NCI-H748 (cell line): ENCODE data around the gene DAZAP1.
A peak's percentile ranks its signal among the peaks of the same experiment; 100 is the strongest.

Experiments
- DNase-seq: peaks from one replicate; lab custom pipeline; 2025; ENCODE audit not compliant: unreplicated experiment; lab: John Stamatoyannopoulos, UW

DAZAP1 gene

GRCh38 chr19:1455336-1456120 is 48.1 kb downstream of the DAZAP1 start:
- DNase-seq = peak; percentile 32

- no peak for DNase-seq
These were observed 48.9 kb downstream of the DAZAP1 start for GRCh38 chr19:1456121-1456900.

DNA sequence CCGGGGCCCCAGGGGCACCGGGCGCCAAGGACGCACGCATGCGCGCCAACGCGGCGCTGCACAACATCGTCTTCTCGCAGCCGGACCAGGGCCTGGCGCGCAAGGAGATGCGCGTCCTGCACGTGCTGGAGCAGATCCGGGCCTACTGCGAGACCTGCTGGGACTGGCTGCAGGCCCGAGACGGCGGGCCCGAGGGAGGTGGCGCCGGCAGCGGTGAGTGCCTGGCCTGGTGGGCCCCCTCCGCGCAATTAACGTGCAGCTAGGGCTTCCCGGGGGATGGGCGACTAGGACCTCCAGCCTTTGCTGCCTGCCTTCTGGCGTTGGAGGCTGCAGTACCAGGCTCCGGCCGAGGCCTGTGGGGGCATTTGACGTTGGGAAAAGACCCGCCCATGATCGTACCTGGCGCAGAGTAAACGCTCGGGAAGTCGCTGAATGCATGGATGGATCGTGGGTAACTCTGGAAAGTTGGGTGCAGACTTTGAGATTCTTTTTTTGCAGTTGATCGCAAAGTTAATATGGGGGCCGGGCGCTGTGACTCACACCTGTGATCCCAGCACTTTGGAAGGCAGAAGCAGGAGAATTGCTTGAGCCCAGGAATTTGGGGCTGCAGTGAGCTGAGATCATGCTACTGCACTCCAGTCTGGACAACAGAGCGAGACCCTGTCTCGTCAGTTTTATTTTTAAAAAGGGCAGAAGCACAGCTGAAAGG is 49.8 kb downstream of the DAZAP1 start:
- no peak for DNase-seq

DNA sequence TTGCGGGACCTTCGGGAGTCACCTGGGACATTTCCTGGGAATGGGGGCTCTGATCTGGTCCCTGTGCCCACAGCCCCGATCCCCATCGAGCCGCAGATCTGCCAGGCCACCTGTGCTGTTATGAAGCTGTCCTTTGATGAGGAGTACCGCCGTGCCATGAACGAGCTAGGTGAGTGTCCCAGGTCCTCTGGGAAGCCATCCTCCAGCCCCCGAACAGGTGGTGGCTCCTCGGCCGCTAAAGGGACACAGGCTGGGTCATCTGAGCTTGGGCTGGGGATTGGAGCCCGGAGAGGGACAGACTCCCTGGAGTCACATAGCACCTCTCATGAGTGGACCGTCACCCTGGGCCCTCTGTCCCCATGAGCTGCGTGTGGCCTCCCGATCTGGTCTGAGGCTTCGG is 50.5 kb downstream of the DAZAP1 start:
- DNase-seq = no peak

- no peak for DNase-seq
These were observed 52.1 kb downstream of the DAZAP1 start for GRCh38 chr19:1459479-1459878.

GRCh38 chr19:1460033-1460995 is 52.9 kb downstream of the DAZAP1 start:
- DNase-seq = no peak

GRCh38 chr19:1461862-1462261 is 54.5 kb downstream of the DAZAP1 start:
- no peak for DNase-seq

- no peak for DNase-seq
These were observed 58.0 kb downstream of the DAZAP1 start for GRCh38 chr19:1465191-1466016.

DNA sequence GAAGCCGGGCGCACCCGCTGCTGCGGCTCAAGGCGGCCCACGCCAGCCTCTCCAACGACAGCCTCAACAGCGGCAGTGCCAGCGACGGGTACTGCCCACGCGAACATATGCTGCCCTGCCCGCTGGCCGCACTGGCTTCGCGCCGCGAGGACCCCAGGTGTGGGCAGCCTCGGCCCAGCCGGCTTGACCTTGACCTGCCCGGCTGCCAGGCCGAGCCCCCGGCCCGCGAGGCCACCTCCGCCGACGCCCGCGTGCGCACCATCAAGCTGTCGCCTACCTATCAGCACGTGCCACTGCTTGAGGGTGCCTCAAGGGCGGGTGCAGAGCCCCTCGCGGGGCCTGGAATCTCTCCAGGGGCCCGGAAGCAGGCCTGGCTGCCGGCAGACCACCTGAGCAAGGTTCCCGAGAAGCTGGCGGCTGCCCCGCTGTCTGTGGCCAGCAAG is 58.7 kb downstream of the DAZAP1 start:
- DNase-seq = no peak

- no peak for DNase-seq
These were observed 59.3 kb downstream of the DAZAP1 start for GRCh38 chr19:1466461-1467214.

GRCh38 chr19:1467215-1467489 is 59.8 kb downstream of the DAZAP1 start:
- no peak for DNase-seq

- no peak for DNase-seq
These were observed 60.3 kb downstream of the DAZAP1 start for GRCh38 chr19:1467490-1468273.

- DNase-seq = no peak
These were observed 61.0 kb downstream of the DAZAP1 start for GRCh38 chr19:1468274-1468820.

DNA sequence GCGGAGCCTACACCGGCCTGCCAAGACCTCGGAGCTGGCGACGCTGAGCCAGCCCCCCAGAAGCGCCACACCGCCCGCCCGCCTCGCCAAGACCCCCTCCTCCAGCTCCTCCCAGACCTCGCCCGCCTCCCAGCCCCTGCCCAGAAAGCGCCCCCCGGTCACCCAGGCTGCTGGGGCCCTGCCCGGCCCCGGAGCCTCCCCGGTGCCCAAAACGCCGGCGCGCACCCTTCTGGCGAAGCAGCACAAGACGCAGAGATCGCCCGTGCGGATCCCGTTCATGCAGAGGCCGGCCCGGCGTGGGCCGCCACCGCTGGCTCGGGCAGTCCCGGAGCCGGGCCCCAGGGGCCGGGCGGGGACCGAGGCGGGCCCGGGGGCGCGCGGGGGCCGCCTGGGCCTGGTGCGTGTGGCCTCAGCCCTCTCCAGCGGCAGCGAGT is 61.5 kb downstream of the DAZAP1 start:
- no peak for DNase-seq

DNA sequence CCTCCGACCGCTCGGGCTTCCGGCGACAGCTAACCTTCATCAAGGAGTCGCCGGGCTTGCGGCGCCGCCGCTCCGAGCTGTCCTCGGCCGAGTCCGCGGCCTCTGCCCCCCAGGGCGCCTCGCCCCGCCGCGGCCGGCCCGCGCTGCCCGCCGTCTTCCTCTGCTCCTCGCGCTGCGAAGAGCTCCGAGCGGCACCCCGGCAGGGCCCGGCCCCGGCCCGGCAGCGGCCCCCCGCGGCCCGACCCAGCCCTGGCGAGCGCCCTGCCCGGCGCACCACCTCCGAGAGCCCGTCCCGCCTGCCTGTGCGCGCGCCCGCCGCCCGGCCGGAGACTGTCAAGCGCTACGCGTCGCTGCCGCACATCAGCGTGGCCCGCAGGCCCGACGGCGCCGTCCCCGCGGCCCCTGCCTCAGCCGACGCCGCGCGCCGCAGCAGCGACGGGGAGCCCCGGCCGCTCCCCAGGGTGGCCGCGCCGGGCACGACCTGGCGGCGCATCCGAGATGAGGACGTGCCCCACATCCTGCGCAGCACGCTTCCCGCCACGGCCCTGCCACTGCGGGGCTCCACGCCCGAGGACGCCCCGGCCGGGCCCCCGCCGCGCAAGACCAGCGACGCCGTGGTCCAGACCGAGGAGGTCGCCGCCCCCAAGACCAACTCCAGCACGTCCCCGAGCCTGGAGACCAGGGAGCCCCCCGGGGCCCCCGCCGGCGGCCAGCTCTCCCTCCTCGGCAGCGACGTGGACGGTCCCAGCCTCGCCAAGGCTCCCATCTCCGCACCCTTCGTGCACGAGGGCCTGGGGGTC is 62.1 kb downstream of the DAZAP1 start:
- DNase-seq = peak; percentile 28

DNA sequence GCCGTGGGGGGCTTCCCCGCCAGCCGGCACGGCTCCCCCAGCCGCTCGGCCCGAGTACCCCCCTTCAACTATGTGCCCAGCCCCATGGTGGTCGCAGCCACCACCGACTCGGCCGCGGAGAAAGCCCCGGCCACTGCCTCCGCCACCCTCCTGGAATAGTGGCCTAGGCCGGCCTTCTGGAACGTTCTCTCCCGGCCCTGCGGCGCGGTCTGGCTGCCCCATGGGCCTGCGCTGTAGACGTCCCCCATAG is 62.6 kb downstream of the DAZAP1 start:
- no peak for DNase-seq

DNA sequence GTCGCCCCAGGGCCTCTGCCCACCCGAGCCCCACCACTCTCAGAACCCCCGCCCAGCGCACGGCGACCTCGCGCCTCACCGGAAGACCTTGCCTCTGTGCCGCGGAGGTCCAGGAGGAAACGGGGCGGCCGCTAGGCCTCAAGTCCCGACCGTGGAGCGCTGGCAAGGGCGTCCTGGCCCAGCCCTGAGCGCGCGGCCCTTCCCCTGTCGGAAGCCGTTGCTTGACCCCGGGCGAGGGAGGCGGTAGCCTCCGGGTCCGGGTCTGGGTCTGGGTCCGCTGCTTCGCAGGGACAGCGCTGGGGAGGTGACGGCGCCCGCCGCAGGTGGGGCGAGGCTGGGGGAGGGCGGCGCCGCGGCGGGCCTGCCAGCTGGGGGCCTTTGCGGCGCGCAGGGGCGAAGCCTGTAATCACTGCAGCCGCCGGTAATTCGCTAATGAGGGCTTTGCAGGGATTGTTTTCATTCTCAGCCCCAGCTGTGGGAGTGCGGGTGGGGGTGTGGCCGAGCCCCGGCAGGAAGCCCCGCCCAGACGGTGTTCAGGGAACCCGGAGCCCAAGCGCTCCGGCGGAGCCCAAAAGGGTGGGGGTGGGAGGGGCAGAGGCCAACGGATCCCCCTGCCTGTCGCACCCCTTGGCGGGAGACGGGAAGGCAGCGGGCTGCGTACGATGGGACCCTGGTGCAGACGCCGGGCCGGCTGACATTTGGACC is 63.1 kb downstream of the DAZAP1 start:
- peak; percentile 87 for DNase-seq
